ENCODE results near the gene SEPTIN10. TPM values are rescaled to one million over a fixed set of nuclear protein-coding genes. Genes with fewer than 3 reads are reported as not detected.

The SEPTIN10 gene
- 10 to 100 TPM; 51.6 to 55.1 TPM for total RNA-seq

DNA sequence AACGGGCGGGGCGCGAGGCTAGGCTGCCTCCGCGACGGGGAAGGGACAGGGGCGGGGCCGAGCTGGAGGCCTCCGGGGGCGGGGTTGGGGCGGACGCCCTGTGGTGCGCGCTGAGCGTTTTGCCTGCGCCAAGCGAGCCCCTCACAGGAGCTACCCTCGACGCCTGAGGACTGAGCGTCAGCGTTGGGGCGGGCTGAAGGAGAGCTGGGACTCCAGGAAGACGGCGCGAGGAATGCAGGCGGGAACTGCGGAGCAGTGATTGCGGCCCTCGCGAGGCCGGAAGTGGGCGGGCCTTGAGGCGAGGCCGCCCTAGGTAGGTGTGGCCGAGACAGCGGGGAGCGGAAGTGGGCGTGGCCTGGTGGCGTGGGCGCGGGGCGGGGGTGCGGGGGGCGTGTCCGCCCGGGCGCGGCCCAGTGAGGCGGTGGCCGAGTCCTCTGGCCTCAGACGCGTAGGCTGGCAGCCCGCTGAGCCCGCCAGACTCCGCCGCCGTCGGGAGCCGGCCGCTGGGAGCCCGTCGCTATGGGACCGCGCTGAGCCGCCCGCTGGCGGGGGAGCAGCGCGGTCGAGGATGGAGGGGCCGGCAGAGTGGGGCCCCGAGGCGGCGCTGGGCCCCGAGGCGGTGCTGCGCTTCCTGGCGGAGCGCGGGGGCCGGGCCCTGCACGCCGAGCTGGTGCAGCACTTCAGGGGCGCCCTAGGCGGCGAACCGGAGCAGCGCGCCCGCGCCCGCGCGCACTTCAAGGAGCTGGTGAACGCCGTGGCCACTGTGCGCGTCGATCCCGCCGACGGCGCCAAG lies at the start of gene SEPTIN10, which contains the start of gene SOWAHC:
SEPTIN10 (minus strand) TSS at position 45 of the 793 bp plus-strand sequence. CDS start 139 bp downstream, outside the sequence.
SOWAHC (plus strand) TSS at position 443 of the 793 bp plus-strand sequence; CDS start at position 569, 126 bp downstream.

Other genes starting within 250 kb of the SEPTIN10 start
- 10 to 100 TPM in 1 of 2 donors, 1 to 10 TPM in 1; 8.3 to 10.3 TPM for gene SOWAHC, start 398 bp upstream of the SEPTIN10 start, total RNA-seq
- 10 to 100 TPM; 11.3 to 34.4 TPM for gene RGPD5, start 180.3 kb upstream of the SEPTIN10 start, total RNA-seq

All from melanocyte of skin (primary cell).